HG03354 (cell line): ENCODE data around the gene TAPT1.

Experiments used
- ATAC-seq: cut with Tn5 transposase; IDR thresholded peaks from one replicate; pipeline ENCODE4 v1.9.1; 2021; ENCODE audit warnings: mild to moderate bottlenecking; ENCODE audit not compliant: unreplicated experiment, poor library complexity, severe bottlenecking

Gene TAPT1

GRCh38 chr4:16117164-16117563, 109.1 kb downstream of the TAPT1 start:
- no peak for ATAC-seq

DNA sequence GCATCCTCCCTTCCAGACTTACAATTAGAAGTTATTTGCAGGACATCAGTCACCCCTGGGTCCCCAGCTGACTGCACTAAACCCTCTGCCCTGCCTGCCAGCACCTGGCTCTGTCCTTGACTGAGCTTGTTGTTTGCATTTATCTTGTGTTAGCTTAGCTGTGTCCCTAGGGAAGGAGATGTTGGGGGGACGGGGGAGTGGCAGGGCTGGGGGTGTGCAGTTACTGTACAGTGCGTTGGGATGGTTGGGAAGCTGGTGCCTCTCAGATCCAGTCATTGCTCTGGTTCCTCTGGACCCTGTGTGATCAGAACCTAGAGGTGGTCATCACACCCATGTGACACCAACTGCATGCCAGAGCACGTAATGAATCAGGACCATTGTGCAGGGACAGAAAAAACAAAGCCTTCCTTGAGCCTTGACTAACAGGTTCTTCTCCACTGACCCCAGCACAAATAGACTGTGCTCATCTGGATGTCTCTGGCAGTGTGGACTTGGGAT, 109.7 kb downstream of the TAPT1 start:
- no peak for ATAC-seq

GRCh38 chr4:16116019-16116418, 110.3 kb downstream of the TAPT1 start:
- no peak for ATAC-seq

DNA sequence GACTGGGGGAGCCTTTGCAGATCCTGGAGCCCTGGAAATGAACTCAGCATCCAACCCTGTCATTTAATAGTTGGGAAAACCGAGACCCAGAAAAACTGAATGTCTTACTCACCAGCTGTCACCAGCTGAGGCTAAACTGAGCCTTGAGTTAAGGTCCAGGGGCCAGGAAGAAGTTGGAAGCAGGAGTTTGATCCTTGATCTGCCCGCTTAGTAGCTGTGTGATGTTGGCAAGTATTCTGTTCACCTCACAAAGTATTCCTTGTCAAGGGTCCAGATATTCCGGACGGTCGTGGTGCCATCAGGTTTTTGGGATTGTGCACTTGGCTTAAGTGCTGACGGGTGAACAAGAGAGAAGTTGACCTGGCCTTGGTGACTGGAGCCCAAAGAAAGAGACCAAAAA, 111.7 kb downstream of the TAPT1 start:
- no peak for ATAC-seq

- no peak for ATAC-seq
Measured at GRCh38 chr4:16113741-16114140, 112.5 kb downstream of the TAPT1 start.

DNA sequence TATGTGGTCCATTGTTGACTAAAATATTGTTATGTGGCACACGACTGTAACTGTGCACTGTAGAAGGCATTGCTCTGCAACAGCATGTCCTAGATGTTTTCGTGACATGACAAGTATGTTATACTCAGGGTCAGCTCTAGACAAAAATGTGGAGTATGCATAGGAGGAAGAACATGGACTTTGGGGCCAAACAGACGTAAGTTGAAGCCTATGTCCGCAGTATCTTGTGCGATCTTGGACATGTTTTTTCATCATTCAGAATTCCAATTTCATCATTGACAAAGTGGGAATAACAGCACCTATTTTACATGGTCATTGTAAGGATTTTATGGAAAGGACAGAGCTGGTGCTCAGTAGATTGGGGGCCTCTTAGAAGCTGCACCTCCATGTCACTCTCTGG, 114.7 kb downstream of the TAPT1 start:
- no peak for ATAC-seq

GRCh38 chr4:16110661-16111290, 115.5 kb downstream of the TAPT1 start:
- no peak for ATAC-seq
